ENCODE data around the gene STIM2.

Gene STIM2

GRCh38 chr4:27019766-27020165 is 159.1 kb downstream of the STIM2 start:
- no peak overlapping the region for H3K4me3 Mint-ChIP-seq
- H3K36me3 Mint-ChIP-seq (ENCODE audit: low read depth) = peaks cover 37% of the 10 kb centered on the region
- no peak overlapping the region for H3K27ac Mint-ChIP-seq
- H3K4me1 Mint-ChIP-seq = peaks cover 19% of the 10 kb centered on the region
- TF ChIP-seq CTCF (IDR thresholded peaks at IDR 0.05; ENCODE audit: unreplicated experiment in 3 of 3) = no peak
- no peaks in the 10 kb centered on the region for H3K9me3 Mint-ChIP-seq
- H3K27me3 Mint-ChIP-seq (ENCODE audit: low read depth) = no peaks in the 10 kb centered on the region

- Mint-ChIP-seq H3K9me3 (no peaks in the 10 kb centered on the region), H3K4me1 (peaks cover 21% of the 10 kb centered on the region), H3K27ac (no peak overlapping the region), H3K4me3 (no peak overlapping the region), H3K27me3 (ENCODE audit: low read depth) (no peaks in the 10 kb centered on the region), H3K36me3 (ENCODE audit: low read depth) (peaks cover 37% of the 10 kb centered on the region)
- TF ChIP-seq CTCF (IDR thresholded peaks at IDR 0.05; ENCODE audit: unreplicated experiment in 3 of 3) = no peak
These were observed 159.6 kb downstream of the STIM2 start for GRCh38 chr4:27020203-27020602.

- peaks cover 21% of the 10 kb centered on the region for H3K4me1 Mint-ChIP-seq
- no peak overlapping the region for H3K27ac Mint-ChIP-seq
- TF ChIP-seq CTCF (IDR thresholded peaks at IDR 0.05; ENCODE audit: unreplicated experiment in 3 of 3) = no peak
- peaks cover 37% of the 10 kb centered on the region for H3K36me3 Mint-ChIP-seq (ENCODE audit: low read depth)
- H3K27me3 Mint-ChIP-seq (ENCODE audit: low read depth) = no peaks in the 10 kb centered on the region
- H3K9me3 Mint-ChIP-seq = no peaks in the 10 kb centered on the region
- no peak overlapping the region for H3K4me3 Mint-ChIP-seq
These were observed 160.0 kb downstream of the STIM2 start for GRCh38 chr4:27020603-27021002.

- Mint-ChIP-seq H3K4me3 (no peak overlapping the region), H3K4me1 (peaks cover 21% of the 10 kb centered on the region), H3K27ac (peak overlapping the region; percentile 9 to 58 (median 15)), H3K36me3 (ENCODE audit: low read depth) (peaks cover 27% of the 10 kb centered on the region), H3K27me3 (ENCODE audit: low read depth) (no peaks in the 10 kb centered on the region), H3K9me3 (no peaks in the 10 kb centered on the region)
- TF ChIP-seq CTCF (IDR thresholded peaks at IDR 0.05; ENCODE audit: unreplicated experiment in 3 of 3) = no peak
These were observed 162.3 kb downstream of the STIM2 start for GRCh38 chr4:27022963-27023362.

GRCh38 chr4:27023366-27023765 is 162.7 kb downstream of the STIM2 start:
- Mint-ChIP-seq H3K4me3 (no peak overlapping the region), H3K9me3 (no peaks in the 10 kb centered on the region), H3K27me3 (ENCODE audit: low read depth) (no peaks in the 10 kb centered on the region), H3K27ac (peak overlapping the region; percentile 9 to 58 (median 15)), H3K4me1 (peaks cover 21% of the 10 kb centered on the region), H3K36me3 (ENCODE audit: low read depth) (peaks cover 25% of the 10 kb centered on the region)
- no peak for TF ChIP-seq CTCF (IDR thresholded peaks at IDR 0.05; ENCODE audit: unreplicated experiment in 3 of 3)

GRCh38 chr4:27024805-27025204 is 164.2 kb downstream of the STIM2 start:
- Mint-ChIP-seq H3K4me1 (peaks cover 21% of the 10 kb centered on the region), H3K4me3 (no peak overlapping the region), H3K27me3 (ENCODE audit: low read depth) (no peaks in the 10 kb centered on the region), H3K9me3 (no peaks in the 10 kb centered on the region), H3K36me3 (ENCODE audit: low read depth) (peaks cover 21% of the 10 kb centered on the region), H3K27ac (no peak overlapping the region)
- TF ChIP-seq CTCF (IDR thresholded peaks at IDR 0.05; ENCODE audit: unreplicated experiment in 3 of 3) = no peak
